Spleen (tissue), 7 donors: ENCODE measurements around the gene SLC35G2.

Experiments used
- POLR2A ChIP-seq, 3 donors: fragments of 450-650 bp; IDR thresholded peaks; one replicate each; pipeline ENCODE4 v1.5.1; 2017; ENCODE audit warnings: antibody characterized with exemption in 3 of 3, mild to moderate bottlenecking in 1 of 3
- TF ChIP-seq, protein P1 (sequence below), 11 experiments: fragments of 200-600 bp in 7 of 11; fragments of 450-650 bp in 4 of 11; sonication (generic) in 4 of 11; IDR thresholded peaks in 8 of 11; conservative IDR thresholded peaks in 3 of 11; 1 replicate in 7 of 11; 2 replicates in 4 of 11; pipeline versions ENCODE4 v1.4.0 to v1.8.0; 2016 to 2021; ENCODE audit warnings: antibody characterized with exemption in 11 of 11, inconsistent platforms in 4 of 11, mild to moderate bottlenecking in 1 of 11
- donor health status: DM: no; HTN: no; CAD: no; lungs with moderate emphysema.
- donor health status: DM: no; HTN: no; CAD: no.
- donor health status: DM: no; HTN: no; CAD: no.

DNA sequence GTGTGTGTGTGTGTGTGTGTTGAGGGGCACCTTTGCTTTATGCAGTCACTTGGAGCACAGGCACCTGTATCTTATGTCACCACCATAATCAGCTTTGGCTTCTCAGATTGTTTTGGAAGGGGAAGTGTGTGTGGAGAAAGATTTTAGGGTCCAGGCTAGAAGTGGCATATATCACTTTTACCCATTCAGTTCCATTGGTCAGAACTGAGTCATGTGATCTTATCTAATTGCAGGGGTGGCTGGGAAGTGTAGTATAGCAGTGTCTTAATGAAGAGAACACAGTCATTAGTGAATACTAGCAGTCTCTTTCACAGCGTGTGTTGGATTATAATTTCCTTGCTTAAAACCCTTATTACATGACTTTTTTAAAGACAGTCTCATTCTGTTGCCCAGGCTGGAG, 63.6 kb downstream of the SLC35G2 start:
- TF ChIP-seq, protein P1, sequence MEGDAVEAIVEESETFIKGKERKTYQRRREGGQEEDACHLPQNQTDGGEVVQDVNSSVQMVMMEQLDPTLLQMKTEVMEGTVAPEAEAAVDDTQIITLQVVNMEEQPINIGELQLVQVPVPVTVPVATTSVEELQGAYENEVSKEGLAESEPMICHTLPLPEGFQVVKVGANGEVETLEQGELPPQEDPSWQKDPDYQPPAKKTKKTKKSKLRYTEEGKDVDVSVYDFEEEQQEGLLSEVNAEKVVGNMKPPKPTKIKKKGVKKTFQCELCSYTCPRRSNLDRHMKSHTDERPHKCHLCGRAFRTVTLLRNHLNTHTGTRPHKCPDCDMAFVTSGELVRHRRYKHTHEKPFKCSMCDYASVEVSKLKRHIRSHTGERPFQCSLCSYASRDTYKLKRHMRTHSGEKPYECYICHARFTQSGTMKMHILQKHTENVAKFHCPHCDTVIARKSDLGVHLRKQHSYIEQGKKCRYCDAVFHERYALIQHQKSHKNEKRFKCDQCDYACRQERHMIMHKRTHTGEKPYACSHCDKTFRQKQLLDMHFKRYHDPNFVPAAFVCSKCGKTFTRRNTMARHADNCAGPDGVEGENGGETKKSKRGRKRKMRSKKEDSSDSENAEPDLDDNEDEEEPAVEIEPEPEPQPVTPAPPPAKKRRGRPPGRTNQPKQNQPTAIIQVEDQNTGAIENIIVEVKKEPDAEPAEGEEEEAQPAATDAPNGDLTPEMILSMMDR (IDR thresholded peaks at IDR 0.05 in 8 of 11, conservative IDR thresholded peaks at IDR 0.05 in 3 of 11) = no peak
- TF ChIP-seq POLR2A (IDR thresholded peaks at IDR 0.05) = no peak
